Fibroblast of the aortic adventitia (primary cell): ENCODE measurements around the gene NCAM1. TPM values are rescaled to one million over a fixed set of nuclear protein-coding genes. Genes with fewer than 3 reads are reported as not detected.

ENCODE experiments used
- DNase-seq: peaks from one replicate; pipeline ENCODE4 v3.0.0-alpha.2; 2010; ENCODE audit warnings: low read depth
- H3K4me3 ChIP-seq: 2 replicates; pipeline ENCODE4 v1.5.1; 2011; ENCODE audit warnings: low read depth, mild to moderate bottlenecking, control low read depth, low read length, moderate library complexity
- total RNA-seq: library from RNA; depleted of rRNA; stranded (reverse); fragments of >200 nt; gene quantifications from 2 replicates; pipeline ENCODE4 v1.2.3, GENCODE V29; 2012; ENCODE audit warnings: low replicate concordance
- TF ChIP-seq, protein P1 (sequence below): IDR thresholded peaks from 2 replicates; pipeline ENCODE4 v1.5.1; 2011; ENCODE audit warnings: mild to moderate bottlenecking, low read length, control low read depth, inconsistent platforms; ENCODE audit not compliant: insufficient read depth

NCAM1 gene
- total RNA-seq, 1 donor = 3.0 TPM

GRCh38 chr11:113245216-113245615 lies 284.0 kb downstream of the NCAM1 start:
- H3K4me3 ChIP-seq = no peak overlapping the region
- DNase-seq = no peak
- TF ChIP-seq, protein P1, sequence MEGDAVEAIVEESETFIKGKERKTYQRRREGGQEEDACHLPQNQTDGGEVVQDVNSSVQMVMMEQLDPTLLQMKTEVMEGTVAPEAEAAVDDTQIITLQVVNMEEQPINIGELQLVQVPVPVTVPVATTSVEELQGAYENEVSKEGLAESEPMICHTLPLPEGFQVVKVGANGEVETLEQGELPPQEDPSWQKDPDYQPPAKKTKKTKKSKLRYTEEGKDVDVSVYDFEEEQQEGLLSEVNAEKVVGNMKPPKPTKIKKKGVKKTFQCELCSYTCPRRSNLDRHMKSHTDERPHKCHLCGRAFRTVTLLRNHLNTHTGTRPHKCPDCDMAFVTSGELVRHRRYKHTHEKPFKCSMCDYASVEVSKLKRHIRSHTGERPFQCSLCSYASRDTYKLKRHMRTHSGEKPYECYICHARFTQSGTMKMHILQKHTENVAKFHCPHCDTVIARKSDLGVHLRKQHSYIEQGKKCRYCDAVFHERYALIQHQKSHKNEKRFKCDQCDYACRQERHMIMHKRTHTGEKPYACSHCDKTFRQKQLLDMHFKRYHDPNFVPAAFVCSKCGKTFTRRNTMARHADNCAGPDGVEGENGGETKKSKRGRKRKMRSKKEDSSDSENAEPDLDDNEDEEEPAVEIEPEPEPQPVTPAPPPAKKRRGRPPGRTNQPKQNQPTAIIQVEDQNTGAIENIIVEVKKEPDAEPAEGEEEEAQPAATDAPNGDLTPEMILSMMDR = no peak

DNA sequence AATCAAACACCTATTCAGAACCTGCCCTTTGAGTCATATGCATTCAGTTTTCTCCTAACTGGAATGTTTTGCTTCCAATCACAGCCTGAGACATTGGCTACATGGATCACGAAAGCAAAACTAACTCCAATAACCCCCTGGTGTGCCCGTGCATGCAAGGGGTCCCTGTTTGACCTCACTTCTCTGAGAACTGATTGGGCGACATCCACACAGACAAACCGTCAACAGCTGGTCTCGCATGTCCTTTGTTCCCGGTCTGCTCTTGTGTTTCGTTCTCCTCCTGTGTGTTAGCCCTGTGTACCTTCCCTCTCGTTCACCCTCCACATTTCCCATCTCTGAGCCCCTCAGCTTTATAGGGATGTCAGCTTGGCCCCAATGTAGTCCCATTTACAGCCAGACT lies 286.0 kb downstream of the NCAM1 start:
- no peak overlapping the region for H3K4me3 ChIP-seq
- DNase-seq = no peak
- TF ChIP-seq, protein P1 = no peak

- H3K4me3 ChIP-seq = no peak overlapping the region
- no peak for DNase-seq
- TF ChIP-seq, protein P1 = no peak
These were observed 286.7 kb downstream of the NCAM1 start for GRCh38 chr11:113247966-113248365.

DNA sequence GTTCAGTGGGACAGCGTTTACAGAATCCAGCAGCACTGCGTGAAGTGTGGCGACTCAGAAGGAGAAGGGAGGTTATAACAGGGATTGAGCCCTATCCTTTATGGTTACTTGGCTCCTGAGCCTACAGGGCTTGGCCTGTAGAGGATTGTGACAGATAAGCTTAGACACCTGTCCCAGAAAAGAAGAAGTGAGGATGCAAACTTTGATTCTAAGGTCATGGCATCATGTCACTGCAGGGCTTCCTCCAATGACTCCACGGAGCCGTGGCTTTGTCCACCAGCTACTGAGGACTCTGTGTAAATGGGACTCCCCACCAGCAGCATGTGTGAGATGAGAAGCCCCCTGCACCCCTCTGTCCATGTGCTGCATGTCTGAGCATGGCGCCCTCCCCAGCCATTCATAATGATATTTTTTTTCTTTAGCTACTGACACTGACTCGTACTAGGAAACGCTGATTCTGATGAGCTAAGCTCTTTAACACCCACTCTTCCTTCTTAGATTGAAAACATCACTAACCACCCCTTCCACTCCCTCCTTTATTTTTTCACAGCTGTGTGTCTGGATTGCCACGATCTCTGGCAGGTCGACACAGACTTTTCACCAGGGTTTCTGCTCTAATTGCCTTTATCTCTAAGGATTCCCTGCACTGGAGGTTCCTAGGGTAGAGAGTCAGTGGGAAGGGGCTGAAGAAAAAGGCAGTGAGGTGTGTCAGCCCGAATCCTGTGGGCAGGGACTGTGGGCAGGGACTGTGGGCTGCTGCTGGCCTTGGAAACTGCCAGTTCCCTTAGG lies 287.7 kb downstream of the NCAM1 start:
- H3K4me3 ChIP-seq = no peak overlapping the region
- TF ChIP-seq, protein P1 = no peak
- no peak for DNase-seq

GRCh38 chr11:113249491-113249763 lies 288.2 kb downstream of the NCAM1 start:
- TF ChIP-seq, protein P1 = no peak
- no peak for DNase-seq
- H3K4me3 ChIP-seq = no peak overlapping the region

- TF ChIP-seq, protein P1 = no peak
- no peak for DNase-seq
These were observed 288.6 kb downstream of the NCAM1 start for GRCh38 chr11:113249786-113250185.

DNA sequence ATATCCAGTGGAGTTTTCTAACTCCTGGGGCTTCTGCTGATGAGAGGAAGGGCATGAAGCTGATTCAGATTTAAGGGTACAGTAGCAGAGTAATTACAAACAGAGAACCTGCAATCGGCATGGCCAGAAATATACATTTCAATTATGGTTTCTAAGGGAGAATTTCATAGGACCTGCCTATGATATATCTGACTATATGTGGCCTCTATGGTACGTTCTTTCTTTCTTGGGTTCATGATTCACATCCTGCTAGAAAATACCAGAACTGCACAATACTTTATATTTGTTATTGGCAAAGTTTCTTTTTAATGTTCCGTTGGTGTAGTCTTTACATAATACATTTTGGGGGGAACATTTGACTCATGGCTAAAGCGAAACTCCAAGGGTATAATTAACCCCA lies 290.1 kb downstream of the NCAM1 start:
- no peak overlapping the region for H3K4me3 ChIP-seq
- TF ChIP-seq, protein P1 = no peak
- DNase-seq = no peak

More at GRCh38 chr11:113249786-113250185, 288.6 kb downstream of the NCAM1 start:
- H3K4me3 ChIP-seq = no peak overlapping the region
